GM19238 (cell line): ENCODE measurements around the gene CECR2.
"Not testable (repeated sequence)": the region's sequence is repeated elsewhere in the genome, so short reads cannot be mapped to it uniquely, and the experiment has no call there.

ENCODE experiments used
- DNase-seq: peaks from one replicate; pipeline ENCODE4 v3.0.0; 2011; ENCODE audit warnings: low spot score; ENCODE audit not compliant: insufficient read length

The CECR2 gene

DNA sequence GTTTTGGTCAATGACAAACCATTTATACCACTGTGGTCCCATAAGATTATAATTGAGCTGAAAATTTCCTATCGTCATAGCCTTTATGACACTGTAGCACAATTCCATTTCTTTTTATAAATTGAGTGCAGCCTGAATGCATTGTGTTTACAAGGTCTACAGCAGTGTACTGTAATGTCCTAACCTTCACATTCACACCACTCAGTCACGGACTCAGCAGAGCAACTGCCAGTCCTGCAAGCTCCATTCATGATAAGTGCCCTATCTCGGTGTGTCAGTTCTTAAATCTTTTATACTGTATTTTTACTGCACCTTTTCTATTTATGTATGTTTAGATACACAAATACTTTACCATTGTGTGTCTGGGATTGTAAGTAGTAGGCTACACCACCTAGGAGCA lies 138.8 kb downstream of the CECR2 start:
- DNase-seq, result no peak

DNA sequence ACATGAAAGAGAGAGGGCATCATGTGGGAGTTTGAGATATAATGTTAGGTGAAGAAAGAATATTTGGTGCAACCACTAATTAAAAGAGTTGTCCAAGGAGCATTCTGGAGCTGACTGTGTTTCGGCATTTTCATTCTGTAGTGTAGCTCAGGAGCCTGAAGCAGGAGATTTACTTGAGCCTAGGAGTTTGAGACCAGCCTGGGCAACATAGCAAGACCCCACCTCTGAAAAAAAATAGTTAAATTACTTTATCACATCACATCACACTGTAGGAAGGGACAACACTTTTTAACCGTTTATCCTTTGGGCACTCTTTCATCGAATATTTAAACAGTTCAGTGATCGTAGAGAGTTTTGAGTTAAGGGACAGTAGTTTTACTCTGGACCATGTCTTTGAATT lies 143.7 kb downstream of the CECR2 start:
- no peak for DNase-seq

GRCh38 chr22:17513612-17514011 lies 144.4 kb downstream of the CECR2 start:
- DNase-seq, result no peak

- DNase-seq, result no peak
Observed at GRCh38 chr22:17514084-17514483, 144.8 kb downstream of the CECR2 start.

DNA sequence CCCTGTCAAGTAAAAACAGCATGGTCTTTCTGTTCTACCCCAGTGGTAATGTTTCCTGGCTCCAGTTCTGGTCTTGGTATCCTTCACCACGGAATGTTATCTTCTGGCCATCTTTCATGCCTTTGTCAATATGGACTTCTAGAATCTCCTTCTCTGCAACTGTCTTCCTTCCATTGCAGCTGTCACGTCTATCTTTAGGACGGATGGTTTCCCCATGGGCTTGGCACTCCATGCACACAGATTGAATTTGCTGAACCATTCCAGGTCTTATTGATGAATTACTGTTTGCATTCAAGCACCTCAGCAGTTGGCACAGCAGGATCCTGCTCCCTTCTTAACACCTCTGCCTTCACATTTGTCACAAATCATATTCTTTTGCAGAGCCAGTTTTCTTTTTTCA lies 149.1 kb downstream of the CECR2 start:
- DNase-seq, result no peak

DNA sequence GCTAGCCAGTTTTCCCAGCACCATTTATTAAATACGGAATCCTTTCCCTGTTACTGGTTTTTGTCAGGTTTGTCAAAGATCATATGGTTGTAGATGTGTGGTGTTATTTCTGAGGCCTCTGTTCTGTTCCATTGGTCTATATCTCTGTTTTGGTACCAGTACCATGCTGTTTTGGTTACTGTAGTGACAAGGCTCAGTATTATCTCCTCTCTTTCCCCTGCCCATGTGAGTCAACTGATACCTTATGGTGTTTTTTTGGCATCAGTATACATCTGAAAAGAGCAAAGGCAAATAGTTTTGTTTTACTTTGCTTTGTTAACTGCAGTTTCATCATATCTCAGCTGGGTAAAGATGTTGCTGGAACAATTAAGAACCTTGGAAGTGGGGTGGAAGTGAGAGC lies 152.7 kb downstream of the CECR2 start:
- not testable (repeated sequence) for DNase-seq

DNA sequence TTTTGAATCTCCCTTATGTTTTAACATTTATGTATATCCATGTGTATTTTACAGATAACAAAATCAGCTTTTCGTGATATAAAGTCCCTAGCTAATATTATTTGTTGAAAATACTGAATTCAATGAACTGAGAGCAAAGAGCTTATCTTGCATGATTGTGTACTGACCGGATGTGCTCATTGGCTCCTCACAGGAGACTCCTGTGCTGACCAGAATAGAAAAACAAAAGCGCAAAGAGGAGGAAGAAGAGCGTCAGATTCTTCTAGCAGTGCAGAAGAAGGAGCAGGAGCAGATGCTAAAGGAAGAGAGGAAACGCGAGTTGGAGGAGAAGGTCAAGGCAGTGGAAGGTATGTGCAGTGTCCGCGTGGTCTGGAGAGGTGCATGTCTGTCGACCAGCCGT lies 154.7 kb downstream of the CECR2 start:
- no peak for DNase-seq

GRCh38 chr22:17536269-17536668 lies 167.0 kb downstream of the CECR2 start:
- no peak for DNase-seq

DNA sequence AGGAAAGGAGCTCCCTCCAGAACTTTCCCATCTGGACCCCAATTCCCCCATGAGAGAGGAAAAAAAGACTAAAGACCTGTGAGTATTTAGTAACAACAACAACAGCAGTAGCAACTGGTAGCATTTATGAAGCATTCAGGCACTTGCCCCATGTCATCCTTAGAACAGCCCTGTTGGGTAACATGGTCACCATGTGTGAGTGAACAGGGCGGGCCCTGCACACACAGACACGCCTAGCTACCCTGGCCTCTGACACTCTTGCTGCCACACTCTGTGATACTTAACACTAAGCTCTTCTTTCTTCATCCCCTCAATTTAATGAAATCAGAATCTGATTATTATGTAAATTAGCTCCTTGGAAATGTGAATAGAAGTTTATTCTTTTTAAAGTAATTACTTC lies 167.9 kb downstream of the CECR2 start:
- DNase-seq, result no peak

DNA sequence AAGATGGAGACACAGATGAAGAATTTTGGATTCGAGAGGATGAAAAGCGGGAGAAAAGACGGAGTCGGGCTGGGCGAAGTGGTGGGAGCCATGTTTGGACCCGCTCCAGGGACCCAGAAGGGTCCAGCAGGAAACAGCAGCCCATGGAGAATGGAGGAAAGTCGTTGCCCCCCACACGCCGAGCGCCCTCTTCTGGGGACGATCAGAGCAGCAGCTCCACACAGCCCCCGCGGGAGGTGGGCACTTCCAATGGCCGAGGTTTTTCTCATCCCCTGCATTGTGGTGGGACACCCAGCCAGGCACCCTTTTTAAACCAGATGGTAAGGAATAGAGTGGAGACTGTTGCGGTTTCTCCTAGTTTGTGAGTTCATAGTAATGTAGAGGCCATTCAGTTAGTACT lies 171.2 kb downstream of the CECR2 start:
- no peak for DNase-seq

- no peak for DNase-seq
Observed at GRCh38 chr22:17541476-17541875, 172.2 kb downstream of the CECR2 start.

GRCh38 chr22:17542452-17542851 lies 173.2 kb downstream of the CECR2 start:
- no peak for DNase-seq

DNA sequence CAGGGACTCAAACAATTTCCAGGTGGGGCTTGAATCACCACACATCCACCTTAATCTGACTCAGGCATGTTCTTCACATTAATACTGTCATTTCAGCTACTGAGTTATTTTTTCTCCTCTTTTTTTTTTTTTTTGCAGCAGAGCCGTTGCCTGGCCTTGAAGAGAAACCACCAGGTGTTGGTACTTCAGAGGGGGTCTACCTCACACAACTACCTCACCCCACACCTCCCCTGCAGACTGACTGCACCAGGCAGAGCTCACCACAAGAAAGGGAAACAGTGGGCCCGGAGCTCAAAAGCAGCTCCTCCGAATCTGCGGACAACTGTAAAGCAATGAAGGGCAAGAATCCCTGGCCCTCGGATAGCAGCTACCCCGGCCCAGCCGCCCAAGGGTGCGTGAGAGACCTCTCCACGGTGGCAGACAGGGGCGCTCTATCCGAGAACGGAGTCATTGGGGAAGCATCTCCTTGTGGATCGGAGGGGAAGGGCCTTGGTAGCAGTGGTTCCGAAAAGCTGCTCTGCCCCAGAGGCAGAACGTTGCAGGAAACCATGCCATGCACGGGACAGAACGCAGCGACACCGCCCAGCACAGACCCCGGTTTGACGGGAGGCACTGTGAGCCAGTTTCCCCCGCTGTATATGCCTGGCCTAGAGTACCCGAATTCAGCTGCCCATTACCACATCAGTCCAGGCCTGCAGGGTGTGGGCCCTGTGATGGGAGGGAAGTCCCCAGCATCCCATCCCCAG lies 178.9 kb downstream of the CECR2 start:
- DNase-seq, result no peak

- no peak for DNase-seq
Observed at GRCh38 chr22:17548756-17549035, 179.4 kb downstream of the CECR2 start.

DNA sequence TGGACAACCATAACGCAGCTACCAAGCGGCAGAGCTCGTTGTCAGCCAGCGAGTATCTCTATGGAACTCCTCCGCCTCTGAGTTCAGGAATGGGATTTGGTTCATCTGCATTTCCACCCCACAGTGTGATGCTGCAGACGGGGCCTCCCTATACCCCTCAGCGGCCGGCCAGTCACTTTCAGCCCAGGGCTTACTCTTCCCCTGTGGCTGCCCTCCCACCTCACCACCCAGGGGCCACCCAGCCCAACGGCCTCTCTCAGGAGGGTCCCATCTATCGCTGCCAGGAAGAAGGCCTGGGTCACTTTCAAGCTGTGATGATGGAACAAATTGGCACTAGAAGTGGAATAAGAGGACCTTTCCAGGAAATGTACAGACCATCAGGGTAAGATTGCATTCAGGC lies 179.9 kb downstream of the CECR2 start:
- no peak for DNase-seq

GRCh38 chr22:17549655-17550054 lies 180.4 kb downstream of the CECR2 start:
- no peak for DNase-seq

DNA sequence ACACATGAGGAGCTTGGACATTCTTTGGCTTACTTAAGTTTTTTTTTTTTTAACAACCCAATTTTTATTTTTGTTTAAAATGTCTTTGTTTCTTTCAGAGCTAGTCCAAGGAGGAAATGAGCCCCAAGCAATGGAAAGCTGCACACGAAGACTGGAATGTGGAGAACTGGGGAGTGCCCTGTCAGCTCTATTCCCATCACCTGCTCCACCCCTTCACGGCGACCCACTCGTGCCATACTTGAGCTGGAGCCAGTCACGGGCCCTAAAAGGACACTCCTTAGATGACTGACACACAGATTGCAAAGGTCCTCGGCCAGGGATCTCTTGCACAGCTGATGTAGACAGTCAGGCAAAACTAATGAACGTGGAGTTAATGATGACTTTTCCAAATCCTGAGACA lies 183.5 kb downstream of the CECR2 start:
- no peak for DNase-seq

DNA sequence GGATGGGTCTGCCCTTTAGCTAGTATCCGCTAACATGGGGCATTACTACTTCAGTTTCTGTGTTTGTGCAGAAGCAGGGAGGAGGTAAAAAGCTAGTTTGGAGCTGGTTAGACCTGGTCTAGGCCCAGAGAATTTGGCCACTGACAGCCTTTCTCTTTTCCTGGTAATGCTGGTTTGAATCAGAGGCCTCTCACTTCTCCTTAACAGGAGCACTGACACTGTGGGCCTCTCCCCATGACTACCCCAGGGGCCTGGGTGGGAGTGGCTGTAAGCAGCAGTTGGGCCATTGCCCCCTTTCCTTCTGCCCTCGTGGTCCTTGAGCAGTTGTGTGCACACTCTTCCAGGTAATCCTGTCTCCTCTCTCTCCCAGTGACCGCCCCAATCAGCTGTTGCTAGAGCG lies 185.6 kb downstream of the CECR2 start:
- no peak for DNase-seq

DNA sequence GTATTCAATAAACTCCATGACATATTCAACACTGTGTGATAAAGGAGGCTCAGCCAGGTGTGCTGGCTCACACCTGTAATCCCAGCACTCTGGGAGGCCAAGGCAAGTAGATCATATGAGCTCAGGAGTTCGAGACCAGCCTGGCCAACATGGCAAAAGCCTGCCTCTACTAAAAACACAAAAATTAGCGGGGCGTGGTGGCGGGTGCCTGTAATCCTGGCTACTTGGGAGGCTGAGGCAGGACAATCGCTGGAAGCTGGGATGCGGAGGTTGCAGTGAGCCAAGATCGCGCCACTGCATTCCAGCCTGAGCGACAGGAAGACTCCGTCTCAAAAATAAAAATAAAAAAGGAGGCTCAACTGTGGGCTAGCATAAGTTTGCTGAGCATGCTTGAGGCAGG lies 189.9 kb downstream of the CECR2 start:
- no peak for DNase-seq

GRCh38 chr22:17562906-17563870 lies 193.9 kb downstream of the CECR2 start, which contains the start of gene SLC25A18:
Gene SLC25A18, plus strand, starts transcription at chr22:17563498. Its CDS starts 16,447 bp downstream, at chr22:17579945.
- no peak for DNase-seq

- DNase-seq, result no peak
Observed at GRCh38 chr22:17563936-17564391, 194.7 kb downstream of the CECR2 start.

- DNase-seq, result not testable (repeated sequence)
Observed at GRCh38 chr22:17566016-17566687, 196.9 kb downstream of the CECR2 start.
